IPS-NIHi11 (cell line): ENCODE measurements around the gene JMJD7.
A peak's percentile ranks its signal among the peaks of the same experiment; 100 is the strongest.

Experiments
- DNase-seq: peaks from one replicate; pipeline ENCODE4 v3.0.0; 2012; ENCODE audit warnings: mixed read lengths, low spot score

The JMJD7 gene

GRCh38 chr15:41865490-41866055, 37.7 kb downstream of the JMJD7 start:
- no peak for DNase-seq

- no peak for DNase-seq
These were observed 38.4 kb downstream of the JMJD7 start for GRCh38 chr15:41866263-41866703.

- DNase-seq: no peak
These were observed 39.1 kb downstream of the JMJD7 start for GRCh38 chr15:41866872-41867579.

GRCh38 chr15:41868321-41868720, 40.4 kb downstream of the JMJD7 start:
- no peak for DNase-seq

GRCh38 chr15:41869770-41870688, 42.1 kb downstream of the JMJD7 start:
- DNase-seq: no peak

- no peak for DNase-seq
These were observed 42.8 kb downstream of the JMJD7 start for GRCh38 chr15:41870689-41871081.

GRCh38 chr15:41871175-41871905, 43.4 kb downstream of the JMJD7 start:
- no peak for DNase-seq

GRCh38 chr15:41872166-41872747, 44.4 kb downstream of the JMJD7 start:
- DNase-seq: no peak

- DNase-seq: no peak
These were observed 45.8 kb downstream of the JMJD7 start for GRCh38 chr15:41873711-41874110.

GRCh38 chr15:41874736-41875135, 46.8 kb downstream of the JMJD7 start:
- no peak for DNase-seq

GRCh38 chr15:41876007-41876406, 48.1 kb downstream of the JMJD7 start:
- DNase-seq: no peak

GRCh38 chr15:41876689-41877088, 48.8 kb downstream of the JMJD7 start:
- no peak for DNase-seq

- peak; percentile 70 for DNase-seq
These were observed 49.9 kb downstream of the JMJD7 start for GRCh38 chr15:41877631-41878354.

- no peak for DNase-seq
These were observed 50.4 kb downstream of the JMJD7 start for GRCh38 chr15:41878355-41878699.

- no peak for DNase-seq
These were observed 51.5 kb downstream of the JMJD7 start for GRCh38 chr15:41879321-41879845.

- no peak for DNase-seq
These were observed 52.4 kb downstream of the JMJD7 start for GRCh38 chr15:41880156-41880877.

GRCh38 chr15:41881086-41881485, 53.2 kb downstream of the JMJD7 start:
- DNase-seq: no peak

GRCh38 chr15:41881550-41881919, 53.6 kb downstream of the JMJD7 start:
- DNase-seq: no peak

GRCh38 chr15:41881920-41882688, 54.2 kb downstream of the JMJD7 start:
- DNase-seq: peak; percentile 83
